ENCODE data around the gene SMYD3. TPM values are rescaled to one million over a fixed set of nuclear protein-coding genes. Genes with fewer than 3 reads are reported as not detected.
"Not testable (repeated sequence)": the region's sequence is repeated elsewhere in the genome, so short reads cannot be mapped to it uniquely, and the experiment has no call there.

Gene SMYD3
- polyA plus RNA-seq, 3 donors = 4.8 to 12.4 (median 7.1) TPM

DNA sequence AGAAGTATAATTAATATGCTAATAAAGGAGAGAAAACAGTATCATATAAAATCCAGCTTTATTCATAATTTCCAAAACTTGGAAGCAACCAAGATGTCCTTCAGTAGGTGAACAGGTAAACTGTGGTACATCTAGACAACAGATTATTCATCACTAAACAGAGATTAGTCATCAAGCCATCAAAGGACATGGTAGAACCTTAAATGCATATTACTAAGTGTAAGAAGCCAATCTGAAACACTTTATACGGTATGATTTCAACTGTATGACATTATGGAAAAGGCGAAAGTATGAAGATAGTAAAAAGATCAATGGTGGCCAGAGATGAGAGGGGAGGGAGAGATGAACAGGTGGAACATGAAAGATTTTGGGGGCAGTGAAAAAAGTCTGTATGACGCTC lies 541.7 kb downstream of the SMYD3 start:
- no peak overlapping the region for H3K27ac ChIP-seq (ENCODE audit: low read depth, low read length)
- whole genome bisulfite sequencing, 3 donors = 91 to 94% (median 92%) methylated on average over 3 of the region's 3 CpGs

DNA sequence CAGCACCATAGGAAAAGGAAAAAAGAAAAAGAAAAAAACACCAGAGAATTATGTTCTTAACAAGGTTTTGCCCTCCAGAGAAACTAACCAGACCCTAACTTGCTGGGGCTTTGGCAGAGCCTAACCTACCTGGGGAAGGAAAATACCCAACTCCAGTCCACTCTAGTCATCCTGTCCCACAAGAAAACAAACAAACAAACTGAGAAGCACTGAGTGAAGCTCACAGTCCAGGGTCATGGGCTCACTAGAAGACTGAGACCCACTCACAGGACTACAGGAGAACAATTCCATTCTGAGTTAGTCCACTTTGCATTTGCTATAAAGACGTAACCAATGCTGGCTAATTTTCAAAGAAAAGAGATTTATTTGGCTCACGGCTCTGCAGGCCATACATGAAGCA lies 543.4 kb downstream of the SMYD3 start:
- WGBS, 3 donors = 94 to 95% (median 95%) methylated on average over 2 of the region's 2 CpGs
- H3K27ac ChIP-seq (ENCODE audit: low read depth, low read length) = no peak overlapping the region

DNA sequence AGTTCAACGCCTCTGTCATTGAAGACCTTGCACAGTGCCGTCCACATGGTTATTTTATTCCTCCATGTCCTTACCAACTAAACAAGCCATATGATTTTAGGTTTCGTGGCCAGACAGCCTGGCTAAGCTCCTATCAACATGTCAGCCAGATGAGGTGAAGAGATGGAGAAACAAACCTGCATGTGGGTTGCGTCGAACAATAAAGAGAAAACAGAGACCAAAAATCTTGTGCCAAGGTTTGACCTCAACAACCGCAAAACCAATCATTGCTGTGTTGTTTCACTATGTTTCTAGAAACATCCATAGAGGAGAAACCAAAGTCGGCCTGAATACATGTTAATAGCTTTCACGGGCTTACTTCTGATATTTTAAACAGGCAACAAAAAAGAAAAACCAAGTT lies 544.6 kb downstream of the SMYD3 start:
- 95 to 97% (median 95%) methylated on average over 8 of the region's 8 CpGs for WGBS, 3 donors
- no peak overlapping the region for H3K27ac ChIP-seq (ENCODE audit: low read depth, low read length)

DNA sequence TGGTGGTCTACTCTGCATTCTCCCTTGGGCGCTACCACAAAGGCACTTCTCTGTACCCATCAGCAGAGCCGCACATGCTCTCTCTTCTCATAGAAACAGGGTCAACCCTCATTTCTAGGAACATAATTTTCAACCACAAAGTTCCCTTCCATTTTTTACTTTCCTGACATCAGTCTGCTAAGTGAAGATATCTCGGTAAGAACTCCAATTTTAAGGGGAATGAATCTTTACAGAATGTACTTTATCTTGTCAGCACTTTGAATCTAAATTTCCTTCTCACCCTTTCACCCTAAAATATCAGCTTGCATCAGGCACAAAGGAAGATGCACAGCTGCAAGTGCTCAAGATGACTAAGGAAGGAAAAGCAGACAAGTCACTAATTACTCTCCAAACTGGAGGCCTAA lies 545.9 kb downstream of the SMYD3 start:
- 67 to 89% (median 81%) methylated on average over 3 of the region's 3 CpGs for WGBS, 3 donors
- no peak overlapping the region for H3K27ac ChIP-seq (ENCODE audit: low read depth, low read length)

DNA sequence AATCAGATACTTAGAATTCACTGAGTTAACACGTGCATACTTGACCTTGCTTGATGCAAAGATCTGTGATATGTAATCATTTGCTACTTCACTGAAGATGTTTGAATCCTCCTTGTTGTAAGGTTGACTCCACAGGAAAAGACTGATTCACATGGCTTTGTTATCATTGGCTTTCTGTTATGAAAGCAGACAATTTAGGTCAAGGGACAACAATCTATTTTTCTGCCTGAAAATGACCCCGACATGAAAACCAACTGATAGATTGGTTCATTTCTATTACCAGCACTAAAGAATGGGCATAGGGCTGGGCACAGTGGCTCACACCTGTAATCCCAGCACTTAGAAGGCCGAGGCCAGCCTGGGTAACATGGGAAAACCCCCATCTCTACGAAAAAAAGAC lies 546.9 kb downstream of the SMYD3 start:
- 85 to 92% (median 91%) methylated on average over 4 of the region's 4 CpGs for WGBS, 3 donors
- H3K27ac ChIP-seq (ENCODE audit: low read depth, low read length) = no peak overlapping the region

DNA sequence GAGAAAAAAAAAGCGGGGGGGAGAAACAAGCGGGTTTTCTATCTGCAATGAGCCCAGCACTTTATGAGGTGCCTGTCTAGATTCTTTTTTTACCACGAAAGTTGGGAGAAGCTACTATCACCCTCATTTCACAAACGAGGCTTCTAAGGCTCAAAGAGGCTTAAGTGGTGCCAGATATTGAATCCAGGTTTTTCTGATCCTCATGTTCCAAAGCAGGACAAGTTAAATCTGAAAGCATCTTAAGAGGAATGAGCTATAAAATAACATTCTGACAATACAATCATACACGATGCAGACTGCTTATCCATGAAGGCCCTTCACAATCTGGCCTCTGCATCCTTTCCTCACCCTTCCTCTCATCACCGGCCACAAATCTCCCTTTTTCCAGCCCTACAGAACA lies 549.1 kb downstream of the SMYD3 start:
- 94 to 97% (median 94%) methylated on average over 6 of the region's 6 CpGs for WGBS, 3 donors
- H3K27ac ChIP-seq (ENCODE audit: low read depth, low read length) = no peak overlapping the region

DNA sequence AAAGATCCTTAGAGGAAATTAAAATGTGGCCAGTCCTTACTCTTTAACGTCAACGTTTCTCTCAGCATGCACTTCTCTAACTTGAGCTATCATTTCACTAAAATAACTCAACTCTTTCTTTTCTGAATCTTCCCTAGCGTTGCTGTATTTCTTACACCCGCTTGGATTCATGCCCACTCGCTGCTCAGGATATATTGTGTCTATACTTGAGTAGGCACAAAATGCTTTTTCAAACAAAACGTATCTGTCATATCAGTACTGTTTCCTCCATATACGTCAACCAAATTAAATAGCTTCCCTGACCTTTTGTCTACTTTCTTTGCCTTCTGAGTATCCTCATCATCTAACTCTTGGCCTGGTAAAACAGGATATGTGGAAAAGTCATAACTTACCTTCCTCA lies 549.7 kb downstream of the SMYD3 start:
- no peak overlapping the region for H3K27ac ChIP-seq (ENCODE audit: low read depth, low read length)
- WGBS, 3 donors = 68 to 77% (median 70%) methylated on average over 7 of the region's 7 CpGs

DNA sequence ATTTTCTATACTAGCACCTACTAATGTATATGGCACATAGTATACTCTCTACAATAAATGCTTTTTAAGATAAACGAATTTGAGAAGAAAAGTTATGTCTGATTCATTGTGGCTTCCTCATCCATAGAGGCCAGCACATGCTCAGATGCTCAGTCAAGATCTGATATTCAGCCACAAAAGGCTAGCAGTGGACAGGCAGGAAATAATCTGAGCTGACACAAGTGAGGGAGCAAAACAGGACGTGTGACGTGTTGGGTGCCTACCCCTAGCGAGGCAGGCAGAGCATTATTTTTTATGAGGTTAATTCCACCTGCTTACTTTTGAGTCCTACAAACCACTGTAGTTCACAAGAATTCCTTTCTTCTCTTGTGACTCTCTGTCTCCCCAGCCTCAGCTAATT lies 550.9 kb downstream of the SMYD3 start:
- 50 to 81% (median 60%) methylated on average over 4 of the region's 4 CpGs for WGBS, 3 donors
- no peak overlapping the region for H3K27ac ChIP-seq (ENCODE audit: low read depth, low read length)

DNA sequence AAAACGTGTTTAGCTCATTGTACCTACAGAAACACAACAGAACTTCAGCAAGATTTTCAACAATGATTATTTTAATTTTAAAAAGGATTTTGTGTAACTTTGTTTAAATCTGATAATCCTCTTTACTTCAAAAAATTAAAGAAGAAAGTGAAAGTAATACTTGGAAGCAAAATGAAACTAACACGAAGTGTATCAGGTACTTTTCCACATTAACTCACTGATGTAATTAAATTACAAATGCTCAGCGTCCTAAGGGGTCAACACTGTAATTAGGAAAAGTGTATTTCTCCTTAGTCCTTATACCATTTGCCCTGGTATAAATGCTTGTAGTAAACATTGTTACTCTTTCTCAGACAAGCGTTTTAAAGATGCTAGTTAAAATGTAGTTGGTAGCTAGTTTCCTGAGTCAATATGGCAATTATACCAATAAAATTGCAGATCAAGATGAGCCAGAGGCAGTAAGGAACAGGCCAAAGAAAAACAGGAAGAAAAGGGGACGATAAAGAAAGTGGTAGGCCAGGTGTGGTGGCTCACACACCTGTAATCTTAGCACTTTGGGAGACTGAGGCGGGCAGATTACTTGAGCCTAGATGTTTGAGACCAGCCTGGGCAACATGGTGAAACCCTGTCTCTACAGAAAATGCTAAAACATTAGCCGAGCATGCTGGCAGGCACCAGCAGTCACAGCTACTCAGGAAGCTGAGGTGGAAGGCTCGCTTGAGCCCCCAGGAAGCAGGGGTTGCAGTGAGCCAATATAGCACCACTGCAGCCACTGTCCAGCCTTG lies 553.0 kb downstream of the SMYD3 start:
- 21 to 42% (median 25%) methylated on average over 8 of the region's 8 CpGs for WGBS, 3 donors
- H3K27ac ChIP-seq (ENCODE audit: low read depth, low read length) = no peak overlapping the region

DNA sequence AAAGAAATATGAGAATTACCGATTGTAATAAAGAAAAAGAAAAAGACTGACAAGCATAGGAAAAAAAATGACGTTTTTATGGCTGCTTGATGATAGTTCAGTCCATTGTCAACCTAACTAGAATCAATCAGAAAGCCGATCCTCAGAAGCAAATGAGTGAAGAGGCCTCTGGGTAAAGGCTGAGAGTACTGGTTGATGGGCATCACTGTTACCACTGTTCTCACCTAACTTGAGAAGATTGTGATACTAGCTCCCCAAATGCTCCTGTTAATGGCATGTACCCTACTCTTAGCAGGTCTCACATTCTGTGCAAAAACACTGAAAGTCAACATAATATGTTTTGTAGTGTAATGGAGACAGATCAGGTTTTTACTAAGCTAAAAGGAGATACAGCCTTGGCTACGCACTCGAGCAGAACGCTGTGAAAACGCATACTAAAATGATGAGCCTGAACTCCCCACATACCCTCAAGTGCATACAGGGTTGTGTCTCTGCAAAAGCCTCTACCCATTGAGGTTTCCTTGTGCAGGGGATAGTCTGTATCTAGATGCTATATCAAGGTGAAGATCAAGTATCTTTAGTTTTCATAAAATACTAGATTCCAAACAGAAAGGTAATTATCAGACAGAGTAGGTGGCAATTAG lies 554.6 kb downstream of the SMYD3 start:
- 90 to 95% (median 92%) methylated on average over 7 of the region's 7 CpGs for WGBS, 3 donors
- no peak overlapping the region for H3K27ac ChIP-seq (ENCODE audit: low read depth, low read length)

DNA sequence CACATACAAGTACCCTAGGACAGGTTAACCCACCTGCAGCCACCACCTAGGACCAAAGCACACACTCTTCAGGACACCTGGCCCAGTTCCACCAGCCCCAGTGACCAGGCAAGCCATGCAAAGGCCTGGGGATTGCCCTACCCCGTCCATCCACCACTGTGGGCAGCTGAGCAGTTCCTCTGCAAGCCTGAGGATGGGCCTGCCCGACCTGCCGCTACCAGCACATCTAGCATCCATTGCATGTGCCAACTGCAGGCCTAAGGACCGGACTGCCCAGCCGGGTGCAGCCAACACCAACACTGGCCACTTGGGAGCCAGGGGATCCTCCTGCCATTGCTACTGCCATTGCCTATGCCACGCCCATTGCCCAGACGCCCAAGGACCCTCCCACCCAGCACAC lies 558.3 kb downstream of the SMYD3 start:
- WGBS, 3 donors = 97 to 99% (median 98%) methylated on average over 7 of the region's 7 CpGs
- H3K27ac ChIP-seq (ENCODE audit: low read depth, low read length) = no peak overlapping the region

DNA sequence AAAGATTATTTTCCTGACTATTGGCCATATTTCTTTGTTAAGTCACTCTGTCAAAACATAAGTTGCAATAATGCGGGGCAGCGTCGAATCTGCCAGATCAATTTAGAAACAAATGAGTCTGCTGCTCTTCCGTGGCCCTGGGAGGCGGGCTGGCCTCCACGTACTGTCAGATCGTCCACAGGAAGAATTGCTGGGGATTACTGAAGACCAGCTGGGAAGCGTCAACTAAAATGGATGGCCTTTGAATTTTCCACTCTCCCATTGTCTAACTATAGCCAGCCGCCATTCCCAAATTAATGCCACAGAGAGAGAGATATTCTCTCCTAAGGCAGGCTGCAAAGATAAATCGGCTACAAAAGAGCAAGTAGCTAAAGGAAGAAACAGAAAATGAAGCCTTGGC lies 560.2 kb downstream of the SMYD3 start:
- 42 to 78% (median 44%) methylated on average over 10 of the region's 10 CpGs for WGBS, 3 donors
- H3K27ac ChIP-seq (ENCODE audit: low read depth, low read length) = no peak overlapping the region

DNA sequence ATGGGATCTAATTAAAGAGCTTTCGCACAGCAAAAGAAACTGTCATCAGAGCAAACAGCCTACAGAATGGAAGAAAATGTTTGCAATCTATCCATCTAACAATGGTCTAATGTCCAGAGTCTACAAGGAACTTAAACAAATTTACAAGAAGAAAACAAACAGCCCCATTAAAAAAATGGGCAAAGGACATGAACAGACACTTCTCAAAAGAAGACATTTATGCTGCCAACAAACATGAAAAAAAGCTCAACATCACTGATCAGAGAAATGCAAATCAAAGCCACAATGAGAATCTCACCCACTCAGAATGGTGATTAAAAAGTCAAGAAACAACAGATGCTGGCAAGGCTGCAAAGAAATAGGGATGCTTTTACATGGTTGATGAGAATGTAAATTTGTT lies 561.9 kb downstream of the SMYD3 start:
- WGBS, 3 donors = 94 to 97% (median 95%) methylated on average over 1 of the region's 1 CpG
- not testable (repeated sequence) for H3K27ac ChIP-seq (ENCODE audit: low read depth, low read length)

DNA sequence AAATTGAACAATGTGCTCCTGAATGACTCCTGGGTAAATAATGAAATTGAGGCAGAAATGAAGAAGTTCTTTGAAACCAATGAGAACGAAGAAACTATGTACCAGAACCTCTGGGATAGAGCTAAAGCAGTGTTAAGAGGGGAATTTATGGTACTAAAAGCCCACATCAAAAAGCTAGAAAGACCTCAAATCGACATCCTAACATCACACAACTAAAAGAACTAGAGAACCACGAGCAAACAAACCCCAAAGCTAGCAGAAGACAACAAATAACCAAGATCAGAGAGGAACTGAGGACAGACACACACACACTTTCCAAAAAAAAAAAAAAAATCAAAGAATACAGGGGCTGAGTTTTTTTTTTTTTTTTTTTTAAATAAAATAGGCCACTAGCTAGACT lies 564.2 kb downstream of the SMYD3 start:
- H3K27ac ChIP-seq (ENCODE audit: low read depth, low read length) = no peak overlapping the region
- WGBS, 3 donors = 71 to 83% (median 75%) methylated on average over 3 of the region's 3 CpGs

DNA sequence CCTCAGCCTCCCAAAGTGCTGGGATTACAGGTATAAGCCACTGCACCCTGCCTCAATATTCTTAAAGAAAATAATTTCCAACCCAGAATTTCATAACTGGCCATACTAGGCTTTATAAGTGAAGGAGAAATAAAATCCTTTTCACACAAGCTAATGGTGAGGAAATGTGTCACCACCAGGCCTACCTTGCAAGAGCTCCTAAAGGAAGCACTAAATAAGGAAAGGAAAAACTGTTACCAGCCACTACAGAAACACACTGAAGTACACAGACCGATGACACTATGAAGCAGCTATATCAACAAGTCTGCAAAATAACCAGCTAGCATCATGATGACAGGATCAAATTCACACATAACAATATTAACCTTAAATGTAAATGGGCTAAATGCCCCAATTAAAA lies 565.3 kb downstream of the SMYD3 start:
- WGBS, 3 donors = 68 to 85% (median 81%) methylated on average over 1 of the region's 1 CpG
- not testable (repeated sequence) for H3K27ac ChIP-seq (ENCODE audit: low read depth, low read length)

DNA sequence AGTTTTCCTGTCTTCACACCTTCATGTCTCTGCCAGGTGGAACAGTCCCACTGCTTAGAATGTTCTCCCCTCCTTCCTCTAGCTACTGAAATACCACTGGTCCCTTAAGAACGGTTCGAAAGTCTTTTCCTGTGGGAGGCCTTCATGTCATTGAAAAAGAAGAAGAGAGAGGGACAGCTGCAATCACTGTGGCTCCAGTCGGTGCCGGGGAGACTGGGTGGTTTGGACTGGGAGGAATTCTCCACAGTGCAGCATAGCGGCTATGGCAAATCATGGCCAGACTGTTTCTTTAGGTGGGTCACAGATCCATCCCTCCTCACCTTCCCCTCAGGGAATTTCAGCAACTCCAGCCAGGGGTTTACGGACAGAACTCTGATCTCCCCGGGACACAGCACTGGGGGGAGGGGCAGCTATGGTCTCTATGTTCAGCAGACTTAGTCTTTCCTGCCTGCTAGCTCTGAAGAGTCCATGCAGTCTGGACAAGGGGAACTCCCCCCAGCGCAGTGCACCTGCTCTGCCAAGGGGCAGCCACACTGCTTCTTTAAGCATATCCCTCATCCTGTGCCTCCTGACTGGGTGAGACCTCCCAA lies 567.2 kb downstream of the SMYD3 start:
- 62 to 77% (median 74%) methylated on average over 8 of the region's 8 CpGs for WGBS, 3 donors
- H3K27ac ChIP-seq (ENCODE audit: low read depth, low read length) = no peak overlapping the region

DNA sequence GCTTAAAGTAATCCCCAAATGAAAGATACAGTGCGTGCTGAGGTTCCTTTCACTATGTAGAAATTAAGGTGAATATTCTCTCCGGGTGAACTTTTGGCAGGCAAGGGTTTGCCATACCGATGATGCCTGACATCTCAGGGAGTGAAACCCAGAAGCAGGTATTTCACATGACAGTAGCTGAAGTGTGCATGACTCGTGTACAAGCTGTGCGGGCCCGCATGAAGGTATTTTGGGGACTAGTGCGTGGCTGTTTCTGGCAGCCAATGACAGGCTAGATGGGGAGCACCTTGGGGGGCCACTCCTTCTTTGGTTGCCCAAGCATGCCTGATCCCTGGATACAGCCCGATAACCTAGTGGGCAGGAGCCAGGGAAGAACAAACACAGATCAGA lies 569.0 kb downstream of the SMYD3 start:
- no peak overlapping the region for H3K27ac ChIP-seq (ENCODE audit: low read depth, low read length)
- WGBS, 3 donors = 92 to 95% (median 92%) methylated on average over 8 of the region's 8 CpGs

DNA sequence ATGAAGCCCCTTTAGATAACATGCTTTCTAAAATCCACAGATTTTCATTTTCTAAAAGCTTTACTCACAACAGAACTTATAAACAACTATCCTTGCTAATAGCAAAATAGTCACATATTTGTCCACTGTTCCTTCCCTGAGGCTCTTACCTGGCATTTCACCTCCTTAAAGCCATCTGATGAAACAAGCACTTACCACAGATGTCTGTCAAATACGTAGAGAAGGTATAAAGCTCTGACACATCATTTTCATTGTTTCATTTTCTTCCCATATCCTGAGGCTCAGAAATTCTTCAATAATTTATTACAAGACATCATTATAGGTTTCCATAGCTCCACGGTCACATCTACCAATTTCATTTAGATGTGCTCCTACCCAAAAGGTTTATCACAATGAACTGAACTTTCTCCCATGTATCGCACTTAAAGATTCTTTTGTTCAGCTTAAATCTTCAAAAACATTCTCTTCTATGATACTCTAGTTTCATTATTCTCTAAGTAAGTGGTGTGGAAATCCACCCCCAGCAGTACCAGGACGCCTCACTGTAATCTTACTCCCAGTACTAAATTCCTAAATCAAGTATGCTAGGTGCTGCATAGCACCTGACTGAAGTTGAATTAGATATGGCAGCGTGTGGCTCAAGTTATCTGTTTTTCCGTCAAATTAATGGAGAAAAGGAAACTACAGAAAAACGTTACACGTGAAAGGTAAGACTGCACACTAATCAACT lies 569.6 kb downstream of the SMYD3 start:
- WGBS, 3 donors = 89 to 94% (median 90%) methylated on average over 8 of the region's 8 CpGs
- no peak overlapping the region for H3K27ac ChIP-seq (ENCODE audit: low read depth, low read length)

DNA sequence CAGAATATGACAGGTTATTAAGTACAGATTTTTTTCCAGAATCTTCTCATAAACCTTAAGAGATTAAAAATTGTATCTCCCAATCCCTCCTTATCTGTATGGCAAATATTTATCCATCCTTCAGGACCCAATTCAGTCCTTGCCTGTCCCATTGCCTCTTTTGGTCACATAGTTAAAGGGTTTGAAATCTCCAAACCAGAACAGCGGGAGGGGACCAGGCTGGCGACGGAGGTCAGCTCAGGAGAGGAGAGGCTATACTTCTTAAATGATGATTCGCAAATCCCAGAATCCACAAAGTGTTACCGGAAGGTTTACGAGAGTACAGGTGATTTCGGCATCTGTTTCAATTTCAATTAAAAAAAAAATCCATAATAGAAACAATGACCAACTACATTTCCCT lies 572.7 kb downstream of the SMYD3 start:
- H3K27ac ChIP-seq (ENCODE audit: low read depth, low read length) = no peak overlapping the region
- 87 to 98% (median 98%) methylated on average over 7 of the region's 7 CpGs for WGBS, 3 donors

Data from adipose tissue (tissue), 3 donors.